Ishikawa (cell line): ENCODE data around the gene CERS6.

Experiments used
- CEBPB ChIP-seq: IDR thresholded peaks from 2 replicates; pipeline ENCODE4 v1.6.1; 2012
- CREB1 ChIP-seq: IDR thresholded peaks from 2 replicates; pipeline ENCODE4 v1.6.1; 2012; ENCODE audit warnings: low read depth
- EGR1 ChIP-seq: IDR thresholded peaks from 2 replicates; pipeline ENCODE4 v1.6.1; 2012
- EP300 ChIP-seq: IDR thresholded peaks from 2 replicates; pipeline ENCODE4 v1.6.1; 2012; ENCODE audit warnings: borderline replicate concordance
- FOXM1 ChIP-seq: IDR thresholded peaks from 2 replicates; pipeline ENCODE4 v1.6.1; 2012; ENCODE audit warnings: low read depth, borderline replicate concordance
- MAX ChIP-seq: IDR thresholded peaks from 2 replicates; pipeline ENCODE4 v1.6.1; 2012
- NFIC ChIP-seq: IDR thresholded peaks from 2 replicates; pipeline ENCODE4 v1.6.1; 2012
- RAD21 ChIP-seq: IDR thresholded peaks from 2 replicates; pipeline ENCODE4 v1.6.1; 2012; ENCODE audit warnings: low read depth
- REST ChIP-seq: IDR thresholded peaks from 2 replicates; pipeline ENCODE4 v1.6.1; 2012; ENCODE audit warnings: low read depth, mild to moderate bottlenecking
- TAF1 ChIP-seq: IDR thresholded peaks from 2 replicates; pipeline ENCODE4 v1.6.1; 2012; ENCODE audit warnings: low read depth, mild to moderate bottlenecking
- TCF12 ChIP-seq: IDR thresholded peaks from 2 replicates; pipeline ENCODE4 v1.6.1; 2012; ENCODE audit warnings: low read depth
- TEAD4 ChIP-seq: IDR thresholded peaks from 2 replicates; pipeline ENCODE4 v1.6.1; 2012
- USF1 ChIP-seq: IDR thresholded peaks from 2 replicates; pipeline ENCODE4 v1.6.1; 2012
- YY1 ChIP-seq: IDR thresholded peaks from 2 replicates; pipeline ENCODE4 v1.6.1; 2012; ENCODE audit warnings: low read depth
- ZBTB7A ChIP-seq: IDR thresholded peaks from 2 replicates; pipeline ENCODE4 v1.6.1; 2012; ENCODE audit warnings: low read depth

The CERS6 gene

GRCh38 chr2:168775837-168776236 lies 319.8 kb downstream of the CERS6 start:
- TF ChIP-seq CEBPB: no peak
- TF ChIP-seq TCF12: no peak
- TF ChIP-seq EP300: no peak
- no peak for TF ChIP-seq RAD21
- no peak for TF ChIP-seq NFIC
- TF ChIP-seq EGR1: no peak
- no peak for TF ChIP-seq ZBTB7A
- no peak for TF ChIP-seq REST
- no peak for TF ChIP-seq USF1
- TF ChIP-seq FOXM1: no peak
- TF ChIP-seq YY1: no peak
- TF ChIP-seq TAF1: no peak
- TF ChIP-seq CREB1: no peak
- no peak for TF ChIP-seq MAX
- TF ChIP-seq TEAD4: no peak

- TF ChIP-seq TCF12: no peak
- TF ChIP-seq MAX: no peak
- TF ChIP-seq CREB1: no peak
- no peak for TF ChIP-seq TAF1
- TF ChIP-seq REST: no peak
- no peak for TF ChIP-seq RAD21
- TF ChIP-seq NFIC: no peak
- TF ChIP-seq YY1: no peak
- TF ChIP-seq EGR1: no peak
These were observed 324.6 kb downstream of the CERS6 start for GRCh38 chr2:168780669-168781071.

GRCh38 chr2:168781191-168781817 lies 325.2 kb downstream of the CERS6 start:
- TF ChIP-seq REST (no peak), NFIC (no peak), EGR1 (no peak), FOXM1 (no peak), CREB1 (no peak), RAD21 (no peak)

GRCh38 chr2:168782271-168782670 lies 326.2 kb downstream of the CERS6 start:
- no peak for TF ChIP-seq RAD21
- TF ChIP-seq TCF12: no peak
- TF ChIP-seq REST: no peak
- no peak for TF ChIP-seq FOXM1
- TF ChIP-seq TAF1: no peak
- TF ChIP-seq TEAD4: no peak
- TF ChIP-seq EP300: no peak
- TF ChIP-seq EGR1: no peak
- no peak for TF ChIP-seq ZBTB7A
- TF ChIP-seq NFIC: no peak
- TF ChIP-seq CEBPB: no peak
- TF ChIP-seq USF1: no peak
- TF ChIP-seq YY1: no peak
- no peak for TF ChIP-seq MAX
